Neural cell (in vitro differentiated cells): ENCODE data around the gene DMBT1. TPM values are rescaled to one million over a fixed set of nuclear protein-coding genes. Genes with fewer than 3 reads are reported as not detected.

Experiments
- H2AFZ ChIP-seq: fragments of 200-600, 300-800 bp; sonication (generic), shearing (Covaris generic); 2 replicates; pipeline ENCODE4 v1.6.0; 2014; ENCODE audit warnings: low read depth, mild to moderate bottlenecking, antibody characterized with exemption, low read length, moderate library complexity
- H3F3A ChIP-seq: fragments of 200-600 bp; shearing (Covaris generic); 2 replicates; pipeline ENCODE4 v1.6.1; 2016; ENCODE audit warnings: mild to moderate bottlenecking, moderate library complexity, mixed read lengths, antibody characterized with exemption, low read length; ENCODE audit not compliant: insufficient read depth, poor library complexity, severe bottlenecking
- H3K27ac ChIP-seq: fragments of 200-600, 300-800 bp; sonication (generic), shearing (Covaris generic); 2 replicates; pipeline ENCODE4 v1.5.1; 2014; ENCODE audit warnings: mild to moderate bottlenecking, low read length, moderate library complexity
- H3K27me3 ChIP-seq: fragments of 300-800, 200-600 bp; sonication (generic), shearing (Covaris generic); 2 replicates; pipeline ENCODE4 v1.6.0; 2014; ENCODE audit warnings: mild to moderate bottlenecking, low read depth, low read length, moderate library complexity; ENCODE audit not compliant: insufficient read depth
- H3K36me3 ChIP-seq: fragments of 300-800, 200-600 bp; sonication (generic), shearing (Covaris generic); 2 replicates; pipeline ENCODE4 v1.5.1; 2014; ENCODE audit warnings: mild to moderate bottlenecking, antibody characterized with exemption, low read length, moderate library complexity; ENCODE audit not compliant: insufficient read depth
- H3K4me2 ChIP-seq: fragments of 300-800, 200-600 bp; sonication (generic), shearing (Covaris generic); 2 replicates; pipeline ENCODE4 v1.6.0; 2014; ENCODE audit warnings: mild to moderate bottlenecking, low read length
- H3K4me3 ChIP-seq: fragments of 300-800, 200-600 bp; sonication (generic), shearing (Covaris generic); 2 replicates; pipeline ENCODE4 v1.5.1; 2014; ENCODE audit warnings: mild to moderate bottlenecking, low read length, moderate library complexity
- H3K79me2 ChIP-seq: fragments of 200-600 bp; shearing (Covaris generic); replicated peaks from 2 replicates; pipeline ENCODE4 v1.6.0; 2014; ENCODE audit warnings: mild to moderate bottlenecking, low read length, moderate library complexity; ENCODE audit not compliant: insufficient read depth
- H3K9ac ChIP-seq: fragments of 300-800, 200-600 bp; sonication (generic), shearing (Covaris generic); 2 replicates; pipeline ENCODE4 v1.6.1; 2016; ENCODE audit warnings: mild to moderate bottlenecking, low read length, mixed read lengths
- H3K9me2 ChIP-seq: fragments of 200-600 bp; shearing (Covaris generic); 2 replicates; pipeline ENCODE4 v1.6.1; 2016; ENCODE audit warnings: mild to moderate bottlenecking, low read length, mixed read lengths; ENCODE audit not compliant: insufficient read depth
- H3K9me3 ChIP-seq: fragments of 200-600, 300-800 bp; sonication (generic), shearing (Covaris generic); 2 replicates; pipeline ENCODE4 v1.6.1; 2016; ENCODE audit warnings: mild to moderate bottlenecking, mixed run types, low read length, moderate library complexity, mixed read lengths
- H4K20me1 ChIP-seq: fragments of 200-600 bp; shearing (Covaris generic); 2 replicates; pipeline ENCODE4 v1.6.1; 2016; ENCODE audit warnings: mild to moderate bottlenecking, mixed run types; ENCODE audit not compliant: insufficient read depth
- CTCF ChIP-seq: fragments of 450-650 bp; IDR thresholded peaks from 2 replicates; pipeline ENCODE4 v1.5.1; 2014; ENCODE audit warnings: antibody characterized with exemption, mild to moderate bottlenecking, moderate library complexity; ENCODE audit not compliant: poor library complexity, severe bottlenecking
- EP300 ChIP-seq: fragments of 450-650 bp; conservative IDR thresholded peaks from 2 replicates; pipeline ENCODE4 v1.6.1; 2014; ENCODE audit warnings: antibody characterized with exemption, mild to moderate bottlenecking, moderate library complexity; ENCODE audit not compliant: poor library complexity, severe bottlenecking
- EZH2 ChIP-seq: fragments of 200-600, 300-800 bp; shearing (Covaris generic), sonication (generic); IDR thresholded peaks from 2 replicates; pipeline ENCODE4 v1.6.1; 2014; ENCODE audit warnings: antibody characterized with exemption, low read length, borderline replicate concordance, mild to moderate bottlenecking; ENCODE audit not compliant: insufficient read depth, poor library complexity, severe bottlenecking
- MXI1 ChIP-seq: fragments of 450-650 bp; conservative IDR thresholded peaks from 2 replicates; pipeline ENCODE4 v1.6.1; 2014; ENCODE audit warnings: antibody characterized with exemption, mild to moderate bottlenecking; ENCODE audit not compliant: poor library complexity, severe bottlenecking
- POLR2AphosphoS5 ChIP-seq: IDR thresholded peaks from 2 replicates; pipeline ENCODE4 v1.6.1; 2012
- RAD21 ChIP-seq: fragments of 450-650 bp; conservative IDR thresholded peaks from 2 replicates; pipeline ENCODE4 v1.6.1; 2014; ENCODE audit warnings: antibody characterized with exemption, mild to moderate bottlenecking, moderate library complexity
- REST ChIP-seq: IDR thresholded peaks from 2 replicates; pipeline ENCODE4 v1.6.1; 2012; ENCODE audit warnings: borderline replicate concordance
- SMC3 ChIP-seq: fragments of 450-650 bp; conservative IDR thresholded peaks from 2 replicates; pipeline ENCODE4 v1.6.1; 2014; ENCODE audit warnings: antibody characterized with exemption, mild to moderate bottlenecking, moderate library complexity; ENCODE audit not compliant: poor library complexity
- TAF1 ChIP-seq: IDR thresholded peaks from 2 replicates; pipeline ENCODE4 v1.6.1; 2012; ENCODE audit warnings: low read depth
- polyA plus RNA-seq: library from polyadenylated mRNA; depleted of rRNA; stranded (reverse); fragments of >200 nt; gene quantifications from 2 replicates; pipeline ENCODE4 v1.2.3, GENCODE V29; 2014

Gene DMBT1
- polyA plus RNA-seq, 1 donor from 2014 or later = not detected

- Histone ChIP-seq H4K20me1 (no peaks in the 10 kb centered on the region), H3K27me3 (no peaks in the 10 kb centered on the region), H3F3A (no peaks in the 10 kb centered on the region), H3K4me3 (no peak overlapping the region), H3K4me2 (no peak overlapping the region), H2AFZ (no peak overlapping the region), H3K9me3 (no peaks in the 10 kb centered on the region), H3K9me2 (no peaks in the 10 kb centered on the region), H3K36me3 (no peaks in the 10 kb centered on the region), H3K79me2 (no peaks in the 10 kb centered on the region), H3K9ac (no peak overlapping the region), H3K27ac (no peak overlapping the region)
- no peak for TF ChIP-seq RAD21
- no peak for TF ChIP-seq EZH2
- no peak for TF ChIP-seq MXI1
- no peak for TF ChIP-seq SMC3
- no peak for TF ChIP-seq TAF1
Measured at GRCh38 chr10:122543676-122544445, 16.7 kb upstream of the DMBT1 start.

GRCh38 chr10:122544493-122544892 is 16.1 kb upstream of the DMBT1 start:
- Histone ChIP-seq H3K9ac (no peak overlapping the region), H3K9me3 (no peaks in the 10 kb centered on the region), H2AFZ (no peak overlapping the region), H3K79me2 (no peaks in the 10 kb centered on the region), H3K36me3 (no peaks in the 10 kb centered on the region), H3K9me2 (no peaks in the 10 kb centered on the region), H3K27ac (no peak overlapping the region), H3K4me2 (no peak overlapping the region), H4K20me1 (no peaks in the 10 kb centered on the region), H3K4me3 (no peak overlapping the region), H3F3A (no peaks in the 10 kb centered on the region), H3K27me3 (no peaks in the 10 kb centered on the region)
- TF ChIP-seq EZH2 (no peak), CTCF (no peak), SMC3 (no peak)

GRCh38 chr10:122546242-122546641 is 14.3 kb upstream of the DMBT1 start:
- Histone ChIP-seq H3K79me2 (no peaks in the 10 kb centered on the region), H3F3A (no peaks in the 10 kb centered on the region), H3K27ac (no peak overlapping the region), H3K4me3 (no peak overlapping the region), H3K9me3 (no peaks in the 10 kb centered on the region), H3K36me3 (no peaks in the 10 kb centered on the region), H3K9ac (no peak overlapping the region), H2AFZ (no peak overlapping the region), H4K20me1 (no peaks in the 10 kb centered on the region), H3K4me2 (no peak overlapping the region), H3K9me2 (no peaks in the 10 kb centered on the region), H3K27me3 (no peaks in the 10 kb centered on the region)
- TF ChIP-seq SMC3 = no peak
- TF ChIP-seq REST = no peak
- no peak for TF ChIP-seq POLR2AphosphoS5
- TF ChIP-seq CTCF = no peak
- no peak for TF ChIP-seq EP300
- no peak for TF ChIP-seq TAF1
- no peak for TF ChIP-seq EZH2
- TF ChIP-seq RAD21 = no peak
